Stimulated activated CD8-positive, alpha-beta memory T cell treated with anti-CD3 and anti-CD28 coated beads, Interleukin-12 subunit alpha, Interleukin-12 subunit beta, amount 100 ng/mL, for 24 hours (primary cell): ENCODE measurements around the gene ZNF467.

Source experiments
- DNase-seq: peaks from one replicate; pipeline ENCODE4 v3.0.0-alpha.2; 2020; ENCODE audit errors: extremely low read depth

ZNF467 gene

GRCh38 chr7:149772241-149772955 lies 990 bp downstream of the ZNF467 start:
- DNase-seq, result no peak

GRCh38 chr7:149771720-149772240 lies 1.6 kb downstream of the ZNF467 start:
- DNase-seq, result peak; percentile 68

- no peak for DNase-seq
These were observed 2.4 kb downstream of the ZNF467 start for GRCh38 chr7:149770728-149771636.

- no peak for DNase-seq
These were observed 3.5 kb downstream of the ZNF467 start for GRCh38 chr7:149769915-149770314.

- no peak for DNase-seq
These were observed 4.5 kb downstream of the ZNF467 start for GRCh38 chr7:149768931-149769330.

GRCh38 chr7:149767068-149767467 lies 6.3 kb downstream of the ZNF467 start:
- DNase-seq, result no peak

GRCh38 chr7:149766135-149766675 lies 7.2 kb downstream of the ZNF467 start:
- DNase-seq, result no peak

GRCh38 chr7:149765399-149766121 lies 7.8 kb downstream of the ZNF467 start:
- no peak for DNase-seq

- DNase-seq, result no peak
These were observed 8.6 kb downstream of the ZNF467 start for GRCh38 chr7:149764481-149765398.

GRCh38 chr7:149763563-149764240 lies 9.7 kb downstream of the ZNF467 start:
- DNase-seq, result no peak

- no peak for DNase-seq
These were observed 10.8 kb downstream of the ZNF467 start for GRCh38 chr7:149762610-149763009.

- no peak for DNase-seq
These were observed 11.3 kb downstream of the ZNF467 start for GRCh38 chr7:149762089-149762488.

GRCh38 chr7:149761307-149761706 lies 12.1 kb downstream of the ZNF467 start:
- no peak for DNase-seq

GRCh38 chr7:149760538-149760937 lies 12.8 kb downstream of the ZNF467 start:
- DNase-seq, result no peak

- no peak for DNase-seq
These were observed 14.1 kb downstream of the ZNF467 start for GRCh38 chr7:149759093-149759860.

GRCh38 chr7:149753375-149754233 lies 19.8 kb downstream of the ZNF467 start:
- no peak for DNase-seq

- no peak for DNase-seq
These were observed 20.7 kb downstream of the ZNF467 start for GRCh38 chr7:149752646-149753045.

GRCh38 chr7:149751043-149751775 lies 22.2 kb downstream of the ZNF467 start:
- DNase-seq, result no peak
